Upper lobe of left lung (tissue), 6 donors: ENCODE results near the gene TENM3. TPM values are rescaled to one million over a fixed set of nuclear protein-coding genes. Genes with fewer than 3 reads are reported as not detected.

Experiments used
- ATAC-seq, 2 donors: fragments of 200-7000 bp; cut with Tn5 transposase; one replicate each; pipeline ENCODE4 v1.9.1; 2022; ENCODE audit warnings: mild to moderate bottlenecking in 2 of 2, moderate library complexity in 2 of 2; ENCODE audit not compliant: low FRiP score in 2 of 2
- DNase-seq, 2 donors: peaks; one replicate each; pipeline ENCODE4 v3.0.0-alpha.2; 2019 to 2020
- H3K27ac ChIP-seq, 4 donors: fragments of 200-600 bp; sonication (generic); one replicate each; pipeline ENCODE4 v1.5.1; 2016 to 2019
- H3K27me3 ChIP-seq, 4 donors: fragments of 200-600 bp; sonication (generic); one replicate each; pipeline ENCODE4 v1.5.1; 2017 to 2019
- H3K36me3 ChIP-seq, 4 donors: fragments of 200-600 bp; sonication (generic); one replicate each; pipeline ENCODE4 v1.5.1; 2016 to 2019
- H3K4me1 ChIP-seq, 4 donors: fragments of 200-600 bp; sonication (generic); one replicate each; pipeline ENCODE4 v1.5.1; 2018 to 2019
- H3K4me3 ChIP-seq, 4 donors: fragments of 200-600 bp; sonication (generic); one replicate each; pipeline ENCODE4 v1.5.1; 2017 to 2019; ENCODE audit warnings: mild to moderate bottlenecking in 2 of 4, moderate library complexity in 1 of 4
- H3K9me3 ChIP-seq, 4 donors: fragments of 200-600 bp; sonication (generic); one replicate each; pipeline ENCODE4 v1.5.1; 2018 to 2019
- CTCF ChIP-seq, 6 experiments: fragments of 450-650 bp in 4 of 6; fragments of 200-600 bp in 2 of 6; sonication (generic) in 2 of 6; IDR thresholded peaks; one replicate each; pipeline ENCODE4 v1.5.1; 2016 to 2019; ENCODE audit warnings: antibody characterized with exemption in 6 of 6
- EP300 ChIP-seq, 4 donors: sonication (generic); formaldehyde crosslinking; IDR thresholded peaks; one replicate each; pipeline ENCODE4 v1.5.1; 2017; ENCODE audit warnings: antibody characterized with exemption in 4 of 4, control low read depth in 2 of 4
- POLR2A ChIP-seq, 4 donors: fragments of 450-650 bp; IDR thresholded peaks; one replicate each; pipeline ENCODE4 v1.5.1; 2016 to 2017; ENCODE audit warnings: antibody characterized with exemption in 4 of 4, mild to moderate bottlenecking in 2 of 4
- POLR2AphosphoS5 ChIP-seq, 2 donors: sonication (generic); formaldehyde crosslinking; IDR thresholded peaks; one replicate each; pipeline ENCODE4 v1.5.1; 2017; ENCODE audit warnings: antibody characterized with exemption in 2 of 2
- WGBS, 2 donors: methylation state at CpG; one replicate each; pipeline ENCODE4 v1.1.5; 2017 to 2018; 5-methylcytosine and 5-hydroxymethylcytosine counted together
- total RNA-seq, 6 donors: library from RNA; depleted of rRNA in 4 of 6; stranded (reverse); fragments of >200 nt in 4 of 6; gene quantifications; one replicate each; pipeline versions ENCODE4 v1.1.0 to v1.2.1, GENCODE V29; 2016 to 2021
- donor health status: DM: no; HTN: no; CAD: no; lungs with moderate emphysema.
- donor health status: DM: no; HTN: yes; CAD: no; lungs with severe emphysema.

TENM3 gene
- total RNA-seq, 6 donors from 2014 or later, result 0.33 to 7.1 (median 1.1) TPM

DNA sequence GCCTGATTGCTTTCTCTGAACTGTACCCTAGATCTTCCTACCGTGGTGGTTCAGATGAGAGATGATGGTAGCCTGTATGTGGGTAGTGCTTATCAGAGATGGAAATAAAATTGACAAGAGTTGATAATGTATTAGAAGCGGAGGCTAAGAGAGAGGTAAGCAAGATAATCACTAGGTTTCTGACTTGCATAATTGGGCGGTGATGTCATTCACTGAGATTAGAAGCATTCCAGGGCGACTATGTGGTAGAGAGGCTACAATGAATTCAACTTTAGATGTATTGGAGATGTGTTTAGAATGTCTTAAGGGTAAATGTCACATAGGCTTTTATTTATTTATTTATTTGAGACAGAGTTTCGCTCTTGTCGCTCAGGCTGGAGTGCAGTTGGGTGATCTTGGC is 415 bp upstream of the TENM3 start:
- Histone ChIP-seq H3K27ac (no peak overlapping the region), H3K36me3 (no peaks in the 10 kb centered on the region), H3K4me1 (no peaks in the 10 kb centered on the region), H3K9me3 (no peaks in the 10 kb centered on the region), H3K27me3 (no peaks in the 10 kb centered on the region), H3K4me3 (no peak overlapping the region)
- DNase-seq (no peak), ATAC-seq (no peak)
- WGBS, 2 donors, result 87 to 88% methylated on average over 6 of the region's 6 CpGs
- TF ChIP-seq POLR2A (IDR thresholded peaks at IDR 0.05), result no peak
- TF ChIP-seq POLR2AphosphoS5 (IDR thresholded peaks at IDR 0.05), result no peak
- no peak for TF ChIP-seq CTCF (IDR thresholded peaks at IDR 0.05)

- Histone ChIP-seq H3K4me1 (no peaks in the 10 kb centered on the region), H3K36me3 (no peaks in the 10 kb centered on the region), H3K27me3 (no peaks in the 10 kb centered on the region), H3K27ac (no peak overlapping the region), H3K4me3 (no peak overlapping the region), H3K9me3 (no peaks in the 10 kb centered on the region)
- no peak for TF ChIP-seq POLR2AphosphoS5 (IDR thresholded peaks at IDR 0.05)
- no peak for TF ChIP-seq EP300 (IDR thresholded peaks at IDR 0.05)
- no peak for TF ChIP-seq POLR2A (IDR thresholded peaks at IDR 0.05)
- TF ChIP-seq CTCF (IDR thresholded peaks at IDR 0.05), result no peak
- DNase-seq, result no peak
- no peak for ATAC-seq
- 33 to 77% methylated on average over 2 of the region's 2 CpGs for WGBS, 2 donors
These were observed 1.8 kb downstream of the TENM3 start for GRCh38 chr4:182245041-182245440.

GRCh38 chr4:182245541-182246215 is 2.5 kb downstream of the TENM3 start:
- Histone ChIP-seq H3K4me3 (no peak overlapping the region), H3K4me1 (no peaks in the 10 kb centered on the region), H3K9me3 (no peaks in the 10 kb centered on the region), H3K27me3 (no peaks in the 10 kb centered on the region), H3K36me3 (no peaks in the 10 kb centered on the region), H3K27ac (no peak overlapping the region)
- WGBS, 2 donors, result 63 to 78% methylated on average over 10 of the region's 10 CpGs
- peak in 1 of 2 donors; percentile 13 for ATAC-seq
- no peak for DNase-seq
- TF ChIP-seq EP300 (IDR thresholded peaks at IDR 0.05), result no peak
- TF ChIP-seq CTCF (IDR thresholded peaks at IDR 0.05), result no peak
- no peak for TF ChIP-seq POLR2A (IDR thresholded peaks at IDR 0.05)
- no peak for TF ChIP-seq POLR2AphosphoS5 (IDR thresholded peaks at IDR 0.05)

DNA sequence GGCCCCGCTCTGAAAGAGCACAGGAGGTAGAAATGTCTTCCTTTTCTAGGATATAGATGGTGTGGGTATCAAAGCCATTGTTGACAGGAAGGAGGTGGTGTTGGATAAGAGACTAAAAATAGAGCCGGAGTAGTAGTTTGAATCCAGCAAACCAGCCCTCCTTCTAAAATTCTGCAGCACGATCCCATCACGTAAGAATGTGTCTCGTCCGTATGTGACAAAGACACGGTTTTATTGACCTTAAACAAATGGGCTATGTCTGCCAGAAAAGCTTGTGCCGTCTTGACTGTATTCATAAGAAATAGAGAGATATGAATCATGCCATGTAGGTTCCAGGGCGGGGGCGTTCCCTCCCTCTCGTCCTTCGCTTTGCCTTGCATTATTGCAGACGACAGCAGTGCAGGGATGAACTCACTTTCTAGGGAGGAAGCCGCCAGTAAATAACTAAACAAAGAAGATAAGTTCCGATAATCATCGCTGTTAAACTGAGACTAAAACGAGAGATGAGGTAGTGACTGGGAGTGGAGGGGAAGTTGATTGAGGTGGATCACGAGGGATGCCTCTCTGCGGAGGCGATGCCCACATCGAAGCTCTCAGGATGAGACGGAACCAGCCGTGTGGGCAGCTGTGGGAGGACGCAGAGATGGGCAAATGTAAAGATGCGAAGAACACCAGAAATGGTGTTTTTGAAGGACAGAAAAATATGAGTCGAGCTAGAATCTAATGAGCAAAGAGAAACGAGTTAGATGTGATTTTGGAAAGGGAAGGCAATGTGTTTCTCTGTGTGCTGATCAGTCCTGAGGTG is 3.4 kb downstream of the TENM3 start:
- no peak overlapping the region for H3K27ac ChIP-seq
- no peaks in the 10 kb centered on the region for H3K4me1 ChIP-seq
- DNase-seq (no peak), ATAC-seq (peak in 1 of 2 donors; percentile 73)
- no peaks in the 10 kb centered on the region for H3K36me3 ChIP-seq
- H3K9me3 ChIP-seq, result no peaks in the 10 kb centered on the region
- 63 to 65% methylated on average over 27 of the region's 27 CpGs for WGBS, 2 donors
- H3K27me3 ChIP-seq, result no peaks in the 10 kb centered on the region
- no peak for TF ChIP-seq EP300 (IDR thresholded peaks at IDR 0.05)
- no peak for TF ChIP-seq CTCF (IDR thresholded peaks at IDR 0.05)
- no peak for TF ChIP-seq POLR2AphosphoS5 (IDR thresholded peaks at IDR 0.05)
- TF ChIP-seq POLR2A (IDR thresholded peaks at IDR 0.05), result no peak
- no peak overlapping the region for H3K4me3 ChIP-seq
